Epithelial cell of esophagus (primary cell): Measurements from ENCODE around the gene CLTB.
A peak's percentile ranks its signal among the peaks of the same experiment; 100 is the strongest.
"Not testable (repeated sequence)": the region's sequence is repeated elsewhere in the genome, so short reads cannot be mapped to it uniquely, and the experiment has no call there.

Experiments
- DNase-seq: peaks from one replicate; pipeline ENCODE4 v3.0.0; 2010; ENCODE audit warnings: low read depth
- H3K4me3 ChIP-seq: 2 replicates; pipeline ENCODE4 v1.5.1; 2011; ENCODE audit warnings: mild to moderate bottlenecking, low read length, control low read depth
- CTCF ChIP-seq: IDR thresholded peaks from 2 replicates; pipeline ENCODE4 v1.5.1; 2011; ENCODE audit warnings: low read depth, mild to moderate bottlenecking, low read length, control low read depth, inconsistent platforms; ENCODE audit not compliant: insufficient read depth; ENCODE audit errors: missing control alignments

CLTB gene

DNA sequence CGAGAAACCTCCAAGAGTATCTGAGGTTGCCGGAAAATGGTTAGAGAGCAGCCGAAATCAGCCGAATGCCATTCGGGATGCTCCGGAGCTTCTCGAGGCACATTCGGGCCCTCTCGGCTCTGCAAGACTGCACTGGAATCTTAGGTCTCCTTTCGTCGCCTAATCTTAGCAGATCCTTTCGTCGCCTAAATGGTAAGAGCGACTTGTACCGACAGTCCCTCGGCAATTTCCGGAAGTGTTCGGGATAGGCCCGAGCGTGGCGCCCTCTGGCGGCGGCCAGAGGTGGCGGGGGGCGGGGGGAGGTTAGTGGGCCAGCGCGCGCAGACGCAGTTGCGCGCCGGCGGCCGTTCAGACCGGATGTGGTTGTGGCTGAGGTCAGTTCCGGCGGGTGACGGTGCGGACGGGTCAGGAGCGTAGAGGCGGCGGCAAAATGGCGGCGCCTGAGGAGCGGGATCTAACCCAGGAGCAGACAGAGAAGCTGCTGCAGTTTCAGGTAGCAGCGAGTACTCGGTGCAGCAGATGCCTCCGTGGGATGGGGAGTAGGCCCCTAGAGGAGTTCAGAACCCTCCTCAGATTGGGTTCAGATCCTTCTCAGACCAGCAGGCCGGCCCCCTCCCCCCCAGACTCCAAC lies 31.8 kb upstream of the CLTB start, which contains the start of gene FAF2:
FAF2 (plus strand) TSS at position 408 of the 631 bp plus-strand sequence; CDS start at position 431, 23 bp downstream.
- peak; percentile 73 for TF ChIP-seq CTCF
- DNase-seq, result peak; percentile 99
- H3K4me3 ChIP-seq, result peak within 1 kb of the TSS; percentile 98

DNA sequence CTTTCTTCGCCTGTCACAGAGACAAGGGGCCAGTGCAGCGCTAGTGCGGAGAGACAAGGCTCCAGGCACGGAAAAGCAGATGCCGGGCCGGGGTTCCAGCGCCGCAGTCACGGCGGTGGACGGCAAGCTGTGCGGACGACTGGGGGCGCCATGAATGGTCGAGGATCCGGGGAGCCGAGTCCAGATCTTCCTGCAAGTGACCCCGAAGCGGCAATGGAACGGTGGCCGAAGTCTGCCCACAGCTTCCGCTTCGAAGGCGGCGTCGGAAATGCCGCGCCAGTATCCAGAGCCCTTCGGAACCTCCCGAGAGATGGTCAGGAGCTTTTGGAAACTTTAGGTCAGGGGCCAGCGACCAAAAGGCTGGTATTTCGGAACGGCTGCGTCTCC lies 31.2 kb upstream of the CLTB start:
- H3K4me3 ChIP-seq, result peak overlapping the region; percentile 82
- TF ChIP-seq CTCF, result no peak
- no peak for DNase-seq

GRCh38 chr5:176446884-176447590 lies 30.7 kb upstream of the CLTB start:
- peak; percentile 17 for DNase-seq
- no peak for TF ChIP-seq CTCF
- H3K4me3 ChIP-seq, result peak overlapping the region; percentile 82

DNA sequence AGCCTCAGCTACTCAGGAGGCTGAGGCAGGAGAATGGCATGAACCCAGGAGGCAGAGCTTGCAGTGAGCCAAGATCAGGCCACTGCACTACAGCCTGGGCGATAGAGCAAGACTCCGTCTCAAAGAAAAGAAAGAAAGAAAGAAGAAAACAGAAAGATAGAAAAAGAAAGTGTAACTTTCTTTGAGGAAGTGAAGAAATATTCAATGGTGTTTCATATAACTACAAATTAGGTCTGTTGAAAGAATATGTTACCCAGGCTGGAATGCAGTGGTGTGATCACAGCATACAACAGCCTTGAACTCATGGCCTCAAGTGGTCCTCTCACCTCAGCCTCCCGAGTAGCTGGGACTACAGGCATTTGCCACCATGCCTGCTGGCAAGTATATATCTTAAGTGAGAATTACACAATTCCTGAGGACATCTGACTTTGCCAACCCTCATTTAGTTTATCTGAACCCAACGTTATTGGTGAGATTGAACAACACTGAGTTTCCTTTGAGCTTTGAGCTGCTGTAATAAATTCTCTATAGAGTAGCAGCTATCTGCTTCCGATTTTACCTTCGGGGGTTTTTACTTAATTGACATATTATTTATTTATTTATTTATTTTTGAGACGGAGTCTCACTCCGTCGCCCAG lies 29.8 kb upstream of the CLTB start:
- H3K4me3 ChIP-seq, result no peak overlapping the region
- no peak for TF ChIP-seq CTCF
- no peak for DNase-seq

GRCh38 chr5:176444742-176445141 lies 28.4 kb upstream of the CLTB start:
- TF ChIP-seq CTCF, result no peak
- DNase-seq, result no peak
- no peak overlapping the region for H3K4me3 ChIP-seq

- DNase-seq, H3K4me3 ChIP-seq: not testable (repeated sequence)
Measured at GRCh38 chr5:176442911-176443310, 26.6 kb upstream of the CLTB start.

DNA sequence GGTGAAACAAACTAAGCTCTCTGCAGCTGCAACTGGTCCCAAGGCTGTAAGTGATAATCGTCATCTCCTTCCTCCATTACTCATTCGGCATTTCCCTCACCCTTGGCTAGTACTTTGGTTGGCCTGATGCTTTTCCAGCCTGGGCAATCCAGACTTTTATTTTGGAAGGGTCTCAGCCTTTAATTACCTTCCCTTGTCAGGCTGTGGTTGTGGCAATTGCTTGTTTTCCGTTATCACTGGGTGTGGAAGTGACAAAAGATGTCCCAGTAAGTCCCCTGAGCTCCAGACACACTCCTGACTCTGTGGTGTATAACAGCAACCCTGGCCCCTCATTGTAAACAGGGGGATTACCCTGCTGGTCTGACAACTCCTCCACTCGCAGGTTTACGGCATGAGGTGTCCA lies 25.6 kb upstream of the CLTB start:
- TF ChIP-seq CTCF, result no peak
- peak; percentile 63 for DNase-seq
- no peak overlapping the region for H3K4me3 ChIP-seq
